ENCODE results near the gene PRRC2A.

Gene PRRC2A

GRCh38 chr6:31626952-31627351 lies 6.4 kb downstream of the PRRC2A start:
- no peak for DNase-seq

- DNase-seq: no peak
These were observed 7.3 kb downstream of the PRRC2A start for GRCh38 chr6:31627690-31628287.

GRCh38 chr6:31629014-31629413 lies 8.5 kb downstream of the PRRC2A start:
- DNase-seq: no peak

GRCh38 chr6:31630177-31630934 lies 9.8 kb downstream of the PRRC2A start:
- DNase-seq: no peak

- no peak for DNase-seq
These were observed 10.7 kb downstream of the PRRC2A start for GRCh38 chr6:31631209-31631608.

GRCh38 chr6:31631681-31632278 lies 11.3 kb downstream of the PRRC2A start:
- DNase-seq: no peak

GRCh38 chr6:31632279-31632946 lies 11.9 kb downstream of the PRRC2A start:
- DNase-seq: no peak

GRCh38 chr6:31633447-31633846 lies 12.9 kb downstream of the PRRC2A start:
- no peak for DNase-seq

- DNase-seq: no peak
These were observed 13.6 kb downstream of the PRRC2A start for GRCh38 chr6:31634131-31634530.

GRCh38 chr6:31634969-31635575 lies 14.6 kb downstream of the PRRC2A start:
- no peak for DNase-seq

- no peak for DNase-seq
These were observed 16.4 kb downstream of the PRRC2A start for GRCh38 chr6:31636698-31637596.

GRCh38 chr6:31639043-31639442 lies 18.5 kb downstream of the PRRC2A start:
- no peak for DNase-seq

- DNase-seq: no peak
These were observed 18.9 kb downstream of the PRRC2A start for GRCh38 chr6:31639449-31639861.

GRCh38 chr6:31640612-31641011 lies 20.1 kb downstream of the PRRC2A start:
- no peak for DNase-seq

GRCh38 chr6:31641370-31641769 lies 20.9 kb downstream of the PRRC2A start:
- DNase-seq: no peak

GRCh38 chr6:31642798-31643570 lies 22.5 kb downstream of the PRRC2A start:
- DNase-seq: no peak

- no peak for DNase-seq
These were observed 23.4 kb downstream of the PRRC2A start for GRCh38 chr6:31643818-31644454.

GRCh38 chr6:31645325-31645724 lies 24.8 kb downstream of the PRRC2A start:
- DNase-seq: no peak

GRCh38 chr6:31651602-31652191 lies 31.2 kb downstream of the PRRC2A start:
- no peak for DNase-seq

- DNase-seq: no peak
These were observed 32.6 kb downstream of the PRRC2A start for GRCh38 chr6:31652925-31653724.
